Measurements from ENCODE around the gene MROH2A. TPM values are rescaled to one million over a fixed set of nuclear protein-coding genes. Genes with fewer than 3 reads are reported as not detected.

MROH2A gene
- total and polyA plus RNA-seq, 9 of the 15 experiments (the other 6 are each of a cell fraction or from before 2014, with no cell fraction given): 0.03 TPM; not detected in 8

GRCh38 chr2:233821196-233821595, 43.1 kb downstream of the MROH2A start (continued):
- no peak for TF ChIP-seq ETV6 (IDR thresholded peaks at IDR 0.05; ENCODE audit: borderline replicate concordance in 1 of 2, low read depth in 2 of 2, low read length in 1 of 2)
- no peak for TF ChIP-seq ETV6 (CRISPR knock-in tag; IDR thresholded peaks at IDR 0.05; ENCODE audit: borderline replicate concordance)
- TF ChIP-seq ZNF124 (CRISPR knock-in tag; IDR thresholded peaks at IDR 0.05): no peak
- no peak for TF ChIP-seq RAD21 (CRISPR knock-in tag; conservative IDR thresholded peaks at IDR 0.05 in 1 of 2, IDR thresholded peaks at IDR 0.05 in 1 of 2)
- TF ChIP-seq ZNF780A (CRISPR knock-in tag; IDR thresholded peaks at IDR 0.05): no peak
- no peak for TF ChIP-seq NCOA2 (IDR thresholded peaks at IDR 0.05; ENCODE audit: partially characterized antibody in 2 of 2)
- no peak for TF ChIP-seq ILK (tag; IDR thresholded peaks at IDR 0.05; ENCODE audit: borderline replicate concordance, low read depth)
- no peak for TF ChIP-seq ZNF76 (CRISPR knock-in tag; IDR thresholded peaks at IDR 0.05; ENCODE audit: borderline replicate concordance)
- TF ChIP-seq HMG20A (CRISPR knock-in tag; conservative IDR thresholded peaks at IDR 0.05): no peak
- TF ChIP-seq, protein P1, sequence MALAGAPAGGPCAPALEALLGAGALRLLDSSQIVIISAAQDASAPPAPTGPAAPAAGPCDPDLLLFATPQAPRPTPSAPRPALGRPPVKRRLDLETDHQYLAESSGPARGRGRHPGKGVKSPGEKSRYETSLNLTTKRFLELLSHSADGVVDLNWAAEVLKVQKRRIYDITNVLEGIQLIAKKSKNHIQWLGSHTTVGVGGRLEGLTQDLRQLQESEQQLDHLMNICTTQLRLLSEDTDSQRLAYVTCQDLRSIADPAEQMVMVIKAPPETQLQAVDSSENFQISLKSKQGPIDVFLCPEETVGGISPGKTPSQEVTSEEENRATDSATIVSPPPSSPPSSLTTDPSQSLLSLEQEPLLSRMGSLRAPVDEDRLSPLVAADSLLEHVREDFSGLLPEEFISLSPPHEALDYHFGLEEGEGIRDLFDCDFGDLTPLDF (CRISPR knock-in tag; IDR thresholded peaks at IDR 0.05): no peak

DNA sequence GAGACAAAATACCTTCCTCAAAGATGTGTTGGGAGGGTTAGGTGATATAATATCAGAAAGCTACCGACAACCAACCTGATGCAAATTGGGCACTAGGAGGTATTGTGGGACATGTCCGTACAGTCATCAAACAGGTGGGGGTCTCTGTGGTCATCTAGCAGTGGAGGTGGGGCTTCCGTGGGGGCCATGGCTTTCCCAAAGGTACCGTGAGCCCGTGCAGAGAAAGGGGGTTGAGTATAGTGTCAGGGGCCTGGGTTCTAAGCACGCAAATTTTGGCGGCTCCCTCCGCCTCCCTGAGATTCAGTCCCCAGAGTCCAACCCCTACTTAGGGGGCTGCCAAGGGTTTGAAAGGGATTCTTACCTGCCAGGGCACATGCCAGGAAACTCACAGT, 43.6 kb downstream of the MROH2A start:
- no peaks in the 10 kb centered on the region; the same call in 1 of the 2 replicates for H4K20me1 ChIP-seq (replicated peaks; ENCODE audit: control insufficient read depth, insufficient read depth, low read length)
- no peak overlapping the region for H3K4me3 ChIP-seq
- POLR2A ChIA-PET: interaction anchor here (1.5 kb wide), 1 partner anchor 11 kb away, joined by 6 read pairs; no protein-coding TSS in a partner anchor
- H3K27ac ChIP-seq (ENCODE audit: extremely low read depth, low read depth, low read length): no peak overlapping the region
- H3K9ac ChIP-seq (ENCODE audit: insufficient read depth in 1 of 2, low read depth in 2 of 2, low read length in 2 of 2): no peak overlapping the region
- ATAC-seq (no peak), DNase-seq (ENCODE audit: extremely low read depth in 1 of 4, low spot score in 3 of 4) (no peak), FAIRE-seq (no peak)
- in situ Hi-C loops (cut with MboI): no loop called here
- H3K4me2 ChIP-seq (ENCODE audit: insufficient read depth, low read length): no peak overlapping the region
- H2AFZ ChIP-seq (ENCODE audit: low read depth, low read length): no peak overlapping the region
- no peaks in the 10 kb centered on the region for H3K36me3 ChIP-seq (ENCODE audit: control insufficient read depth, insufficient read depth, low read length)
- no peaks in the 10 kb centered on the region for H3K79me2 ChIP-seq (ENCODE audit: control insufficient read depth, insufficient read depth, low read length)
- intact Hi-C loops (cut with micrococcal nuclease): no loop called here
- peaks cover 2 to 59% of the 10 kb centered on the region in 2 experiments; a peak in 3 of 5 replicates for H3K27me3 ChIP-seq (ENCODE audit: control insufficient read depth in 2 of 2, insufficient read depth in 2 of 2, low read length in 2 of 2)
- CTCF ChIA-PET (ENCODE audit: low intra/inter-chr PET ratio): no interaction called here
- no peaks in the 10 kb centered on the region; a peak in 1 of 5 replicates for H3K4me1 ChIP-seq (replicated peaks in 1 of 2; ENCODE audit: control insufficient read depth in 2 of 2, insufficient read depth in 2 of 2, low read length in 2 of 2)
- no peaks in the 10 kb centered on the region for H3K9me1 ChIP-seq (ENCODE audit: control insufficient read depth, insufficient read depth, low read length)
- BruUV-seq (replicated peaks): no TSS peak
- no peaks in the 10 kb centered on the region for H3K9me3 ChIP-seq (replicated peaks; ENCODE audit: control insufficient read depth, insufficient read depth, low read depth, low read length)
- 3% methylated on average over 8 of the region's 8 CpGs for WGBS (ENCODE audit: insufficient coverage, low coverage, missing lambda C conversion rate)
- TF ChIP-seq SRF (CRISPR knock-in tag; IDR thresholded peaks at IDR 0.05) (no peak), ZNF121 (CRISPR knock-in tag; conservative IDR thresholded peaks at IDR 0.05) (no peak), CBX1 (IDR thresholded peaks at IDR 0.05; ENCODE audit: low read depth) (no peak), NFATC3 (IDR thresholded peaks at IDR 0.05) (no peak), KLF10 (CRISPR knock-in tag; IDR thresholded peaks at IDR 0.05) (no peak), SMARCA5 (IDR thresholded peaks at IDR 0.05) (no peak), ZNF511 (CRISPR knock-in tag; IDR thresholded peaks at IDR 0.05) (no peak)
- TF ChIP-seq, protein P2, sequence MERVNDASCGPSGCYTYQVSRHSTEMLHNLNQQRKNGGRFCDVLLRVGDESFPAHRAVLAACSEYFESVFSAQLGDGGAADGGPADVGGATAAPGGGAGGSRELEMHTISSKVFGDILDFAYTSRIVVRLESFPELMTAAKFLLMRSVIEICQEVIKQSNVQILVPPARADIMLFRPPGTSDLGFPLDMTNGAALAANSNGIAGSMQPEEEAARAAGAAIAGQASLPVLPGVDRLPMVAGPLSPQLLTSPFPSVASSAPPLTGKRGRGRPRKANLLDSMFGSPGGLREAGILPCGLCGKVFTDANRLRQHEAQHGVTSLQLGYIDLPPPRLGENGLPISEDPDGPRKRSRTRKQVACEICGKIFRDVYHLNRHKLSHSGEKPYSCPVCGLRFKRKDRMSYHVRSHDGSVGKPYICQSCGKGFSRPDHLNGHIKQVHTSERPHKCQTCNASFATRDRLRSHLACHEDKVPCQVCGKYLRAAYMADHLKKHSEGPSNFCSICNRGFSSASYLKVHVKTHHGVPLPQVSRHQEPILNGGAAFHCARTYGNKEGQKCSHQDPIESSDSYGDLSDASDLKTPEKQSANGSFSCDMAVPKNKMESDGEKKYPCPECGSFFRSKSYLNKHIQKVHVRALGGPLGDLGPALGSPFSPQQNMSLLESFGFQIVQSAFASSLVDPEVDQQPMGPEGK (CRISPR knock-in tag; IDR thresholded peaks at IDR 0.05; ENCODE audit: borderline replicate concordance): no peak
